GM18520 (cell line): ENCODE results near the gene SDK2.

ENCODE experiments used
- ATAC-seq: cut with Tn5 transposase; IDR thresholded peaks from one replicate; pipeline ENCODE4 v1.9.1; 2021; ENCODE audit not compliant: unreplicated experiment

SDK2 gene

DNA sequence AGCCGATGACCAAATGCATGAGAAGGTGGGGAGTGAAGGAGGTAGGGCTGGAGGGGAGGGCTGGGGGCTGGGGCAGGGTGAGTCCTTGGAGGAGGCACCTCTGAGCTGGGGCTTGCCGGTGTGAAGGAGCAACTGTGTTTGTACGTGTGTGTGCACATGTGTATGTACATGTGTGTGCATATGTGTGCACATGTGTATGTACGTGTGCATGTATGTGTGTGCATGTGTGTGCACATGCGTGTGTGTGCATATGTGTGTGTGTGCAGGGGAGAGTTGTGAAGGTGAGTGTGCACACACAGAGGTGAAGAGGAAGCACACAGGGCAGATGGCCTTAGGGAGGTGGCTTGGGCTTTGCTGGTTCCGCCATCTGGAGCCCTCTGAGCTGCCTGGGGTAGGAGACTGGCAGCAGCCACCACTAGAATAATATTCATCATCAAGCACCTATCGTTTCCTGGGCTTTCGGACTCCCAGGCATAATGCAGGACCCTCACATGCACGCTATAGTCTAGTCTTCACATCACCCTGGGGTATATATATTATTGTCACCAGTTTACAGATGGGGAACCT lies 211.5 kb downstream of the SDK2 start:
- no peak for ATAC-seq

DNA sequence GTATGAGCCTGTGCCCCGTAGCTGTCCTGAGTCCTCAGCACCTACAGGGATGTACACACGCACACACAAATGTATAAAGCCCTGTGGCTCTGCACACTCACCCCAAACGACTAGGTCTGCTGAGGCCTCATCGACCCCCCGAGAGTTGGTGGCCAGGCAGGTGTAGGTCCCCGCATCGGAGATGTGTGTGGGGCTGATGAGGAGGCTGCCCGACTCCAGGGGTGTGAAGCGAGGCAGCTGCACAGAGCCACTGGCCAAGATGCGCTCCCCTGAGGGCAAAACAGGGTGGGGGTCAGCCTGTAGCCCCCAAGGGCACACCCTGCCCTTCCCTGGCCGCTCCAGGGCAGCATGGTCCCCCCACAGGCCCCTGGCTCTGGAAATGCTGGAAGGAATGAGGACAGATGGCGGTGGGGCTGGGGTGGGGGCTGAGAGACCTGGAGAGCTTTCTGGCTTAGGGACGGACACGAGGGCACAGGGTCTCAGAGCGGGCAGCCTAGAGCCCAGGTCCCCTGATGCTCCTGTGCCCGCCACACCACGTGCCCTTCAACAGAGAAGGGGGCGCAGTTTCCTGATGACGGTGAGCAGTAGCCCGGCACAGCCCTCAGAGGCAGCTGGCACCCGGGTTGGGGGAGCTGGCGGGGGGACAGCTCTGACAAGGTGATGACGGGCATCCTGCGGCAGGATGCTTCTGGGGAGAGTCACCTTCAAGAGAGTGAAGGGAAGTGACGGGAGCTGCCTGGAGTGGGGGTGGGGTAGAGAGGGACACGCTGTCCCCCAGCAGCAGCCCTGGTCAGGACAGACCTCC lies 212.6 kb downstream of the SDK2 start:
- ATAC-seq: no peak

DNA sequence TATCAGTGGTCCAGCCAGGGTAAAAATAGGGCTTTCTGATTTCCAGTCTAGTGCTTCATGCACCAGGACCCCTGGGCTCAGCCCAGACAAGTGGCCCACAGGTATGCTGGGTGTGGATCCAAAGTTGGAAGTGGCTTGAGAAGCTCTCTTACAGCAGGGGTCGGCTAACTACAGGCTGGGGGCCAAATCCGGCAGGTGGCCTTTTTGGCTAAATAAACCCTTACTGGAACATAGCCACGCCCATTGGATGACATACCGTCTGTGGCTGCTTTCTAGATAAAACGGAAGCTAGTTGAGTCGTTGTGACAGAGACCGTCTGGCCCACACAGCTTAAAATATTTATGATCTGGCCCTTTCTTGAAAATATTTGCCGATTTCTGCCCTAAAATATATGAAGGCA lies 213.4 kb downstream of the SDK2 start:
- no peak for ATAC-seq

DNA sequence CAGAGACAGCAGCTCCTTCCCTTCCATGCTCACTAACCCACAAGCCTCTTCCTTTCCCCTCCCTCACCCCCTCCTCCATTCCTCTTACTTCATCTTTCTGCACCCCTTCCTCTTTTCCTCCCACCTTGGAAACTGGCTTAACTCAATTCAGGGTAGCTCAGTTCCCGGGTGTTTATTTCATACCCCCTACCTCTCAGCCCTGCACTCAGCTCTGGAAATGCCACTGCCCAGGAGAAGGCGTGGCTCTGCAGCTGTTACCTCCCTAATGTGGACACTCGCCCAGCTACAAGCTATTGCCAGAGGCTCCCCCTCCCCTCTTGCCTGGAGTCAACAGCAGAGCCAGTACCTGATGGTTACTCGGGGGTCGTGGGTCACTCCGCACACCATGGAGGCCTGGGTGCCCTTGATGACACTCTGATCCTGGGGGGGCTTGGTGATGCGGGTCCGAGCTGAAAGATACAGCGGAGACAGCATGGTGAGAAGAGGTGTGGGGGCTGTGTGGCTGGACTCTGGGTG lies 214.0 kb downstream of the SDK2 start:
- no peak for ATAC-seq

DNA sequence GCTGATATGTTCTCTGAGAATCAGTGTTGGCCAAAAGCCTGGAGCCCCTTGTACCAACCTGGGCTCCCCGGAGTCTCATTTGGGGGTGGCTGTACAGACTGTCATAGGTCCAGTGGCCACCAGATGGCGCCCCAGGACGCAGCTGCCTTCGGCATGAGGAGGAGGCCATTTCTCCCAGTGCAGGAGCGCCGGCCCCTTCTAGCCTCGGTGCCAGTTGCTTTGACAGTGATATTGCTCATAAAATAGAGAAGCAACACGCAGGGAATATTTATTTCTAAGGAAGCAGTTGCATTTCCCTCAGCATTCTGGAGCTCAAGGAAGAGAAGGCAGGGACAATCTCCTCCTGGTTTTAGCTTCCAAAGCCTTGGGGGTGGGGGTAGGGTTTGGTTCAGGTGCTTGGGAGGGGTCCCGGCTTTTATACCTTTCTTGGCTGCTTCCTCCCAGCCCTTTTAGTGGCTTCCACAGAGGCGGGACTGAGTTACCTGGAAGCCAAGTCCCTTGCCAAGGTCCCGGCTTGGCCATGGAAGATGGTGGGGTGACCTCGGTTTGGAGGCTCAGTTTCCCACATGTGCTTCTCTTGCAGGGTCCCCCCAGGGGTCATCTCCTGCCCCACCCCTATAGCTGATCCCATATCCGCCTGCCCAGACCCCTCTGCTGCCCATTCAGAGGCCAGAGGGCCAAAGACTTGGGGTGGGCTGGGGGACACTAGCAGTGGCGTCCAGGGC lies 214.6 kb downstream of the SDK2 start:
- ATAC-seq: peak; percentile 64

DNA sequence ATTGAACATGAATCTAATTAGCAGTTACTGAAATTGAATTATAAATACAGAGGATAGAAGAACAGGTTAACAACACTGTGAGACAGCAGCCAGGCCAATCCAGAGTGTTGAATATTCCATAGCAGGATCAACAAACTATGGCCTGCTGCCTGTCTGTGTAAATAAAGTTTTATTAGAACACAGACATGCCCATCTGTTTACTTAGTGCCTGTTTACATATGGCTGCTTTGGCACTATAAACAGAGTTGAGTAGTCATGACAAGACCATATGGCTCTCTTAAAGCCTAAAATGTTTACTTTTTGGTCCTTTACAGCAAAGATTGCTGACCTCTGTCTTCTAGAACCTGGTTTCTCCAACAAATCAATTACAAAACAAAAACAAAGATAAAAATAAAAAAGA lies 217.0 kb downstream of the SDK2 start:
- no peak for ATAC-seq

DNA sequence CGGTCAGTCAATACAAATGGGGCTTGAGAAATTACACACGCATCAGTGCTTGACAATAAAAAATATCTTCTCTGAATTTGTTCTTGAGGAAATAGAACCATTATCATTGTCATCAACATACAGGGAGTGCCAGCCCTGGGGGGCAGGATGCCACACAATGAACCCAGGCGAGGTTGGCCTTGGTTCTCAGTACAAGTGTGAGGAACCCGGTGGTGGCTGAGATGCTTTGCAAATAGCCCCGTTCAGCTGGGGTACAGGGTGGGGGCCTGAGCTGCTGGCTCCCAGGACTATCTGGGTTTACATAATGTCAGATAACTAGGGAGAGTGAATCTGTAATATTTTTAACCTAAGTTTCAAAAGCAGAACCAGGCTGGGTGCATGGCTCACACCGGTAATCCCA lies 219.7 kb downstream of the SDK2 start:
- ATAC-seq: no peak

DNA sequence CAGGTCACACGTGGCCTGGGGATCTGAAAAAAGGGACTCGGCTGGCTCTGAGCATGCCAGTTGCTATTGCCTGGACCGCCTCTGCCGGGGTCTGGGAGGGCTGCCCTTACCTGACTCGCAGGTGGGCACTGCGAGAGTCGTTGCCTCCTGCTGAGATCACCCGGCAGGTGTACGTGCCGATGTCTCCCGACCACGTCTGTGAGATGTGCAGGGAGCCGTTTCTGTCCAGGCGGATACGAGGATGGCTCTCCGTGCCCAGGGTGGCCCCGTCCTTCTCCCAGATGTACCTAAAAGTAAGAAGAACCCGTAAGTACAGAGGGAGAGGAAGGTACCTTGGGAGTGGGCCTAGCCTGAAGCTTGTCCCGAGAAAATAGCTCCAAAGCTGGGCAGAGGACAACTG lies 220.4 kb downstream of the SDK2 start:
- ATAC-seq: no peak

DNA sequence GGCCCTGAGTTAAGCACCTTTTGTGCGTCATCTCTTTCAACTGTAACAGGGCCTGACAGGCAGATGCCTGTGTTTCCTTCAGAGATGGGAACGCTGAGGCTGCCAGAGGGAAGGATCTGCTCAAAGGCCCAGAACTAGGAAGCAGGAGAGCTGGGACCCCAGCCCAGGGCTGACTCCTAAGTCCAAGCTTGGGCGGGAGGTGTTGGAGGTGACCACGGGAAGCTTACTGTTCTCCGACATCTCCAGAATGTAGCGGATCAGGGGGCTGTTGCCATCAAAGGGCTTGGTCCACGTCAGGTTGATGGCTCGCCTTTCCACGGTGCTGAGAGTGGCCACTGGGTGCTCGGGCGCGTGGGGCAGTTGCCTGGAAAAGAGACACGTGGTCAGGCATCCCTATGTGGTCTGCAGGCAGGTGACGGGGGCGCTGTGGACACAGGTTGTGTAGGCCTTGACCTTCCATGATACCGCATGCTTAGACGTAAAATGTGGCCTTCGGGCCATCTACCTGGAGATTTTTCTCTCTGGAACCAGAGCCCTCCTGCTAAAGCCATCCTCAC lies 221.0 kb downstream of the SDK2 start:
- ATAC-seq: no peak

DNA sequence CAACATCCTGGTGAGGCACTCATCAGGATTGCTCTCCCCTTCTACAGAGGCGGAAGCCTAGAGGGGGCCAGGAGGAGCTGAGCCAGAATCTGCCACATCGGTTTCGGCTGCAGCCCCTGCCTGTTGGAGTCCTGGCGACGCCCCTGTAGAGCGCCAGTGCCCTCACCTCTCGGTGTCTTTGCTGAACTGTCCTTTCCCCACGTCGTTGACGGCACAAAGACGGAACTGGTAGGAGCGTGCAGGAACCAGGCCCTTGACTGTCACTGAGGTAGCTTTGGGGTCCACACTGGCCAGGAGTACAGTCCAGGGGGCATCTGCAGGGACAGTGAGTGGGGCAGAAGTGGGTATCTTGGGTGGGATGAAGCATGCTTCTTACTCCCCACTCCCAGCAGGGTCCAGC lies 222.1 kb downstream of the SDK2 start:
- ATAC-seq: no peak

DNA sequence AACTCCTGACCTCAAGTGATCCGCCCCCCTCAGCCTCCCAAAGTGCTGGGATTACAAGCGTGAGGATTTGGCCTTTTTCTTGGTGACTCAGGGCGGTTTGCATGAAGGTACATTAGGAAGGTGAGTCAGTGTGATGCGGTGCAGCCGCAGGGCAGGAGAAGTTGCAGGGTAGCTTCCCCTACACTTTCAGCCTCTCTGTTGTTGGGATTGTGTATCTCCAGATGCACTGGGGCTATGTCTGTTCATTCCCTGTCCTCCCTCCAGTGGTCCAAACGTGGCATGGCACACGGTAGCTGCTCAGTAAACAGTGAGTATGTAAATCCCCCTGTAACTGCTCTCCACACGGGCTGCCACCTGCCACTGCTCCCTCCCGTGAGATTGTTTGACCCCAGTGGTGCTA lies 223.3 kb downstream of the SDK2 start:
- no peak for ATAC-seq

DNA sequence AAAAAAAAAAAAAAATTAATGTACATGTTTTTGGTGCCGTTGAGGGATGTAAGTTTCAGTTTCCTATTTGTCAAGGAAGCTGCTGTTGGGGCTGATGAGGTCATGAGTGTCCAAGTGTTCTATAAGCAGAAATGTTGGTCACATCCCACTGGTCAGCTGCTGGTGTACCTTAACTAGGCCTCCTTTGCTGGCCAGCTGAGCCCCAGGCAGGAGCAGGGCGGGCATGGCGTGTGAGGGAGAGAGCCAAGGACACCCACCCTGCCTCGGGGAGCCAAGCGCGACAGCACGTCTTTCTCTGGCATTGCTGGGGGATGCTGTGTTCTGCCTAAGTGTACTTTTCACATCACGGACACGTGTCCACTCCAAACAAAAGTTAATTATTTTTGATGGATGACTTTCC lies 224.4 kb downstream of the SDK2 start:
- no peak for ATAC-seq

DNA sequence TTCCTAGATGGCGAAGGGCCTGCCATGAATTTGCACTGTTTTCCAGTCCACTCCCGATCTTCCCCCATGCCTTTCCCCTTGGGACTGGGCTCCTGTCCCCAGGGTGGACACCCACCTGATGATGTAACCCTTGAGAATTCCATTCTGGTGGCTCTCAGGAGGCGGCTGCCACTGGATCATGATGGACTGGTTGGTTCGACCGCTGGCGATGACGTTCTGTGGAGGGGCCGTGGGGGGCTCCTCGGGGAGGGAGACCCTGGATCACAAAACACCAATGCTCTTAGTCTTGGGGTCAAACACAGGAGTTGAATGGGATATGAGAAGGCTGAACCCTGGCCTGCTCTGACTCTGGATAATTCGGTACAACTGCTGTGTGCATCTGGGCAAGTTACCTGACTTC lies 225.2 kb downstream of the SDK2 start:
- ATAC-seq: no peak

DNA sequence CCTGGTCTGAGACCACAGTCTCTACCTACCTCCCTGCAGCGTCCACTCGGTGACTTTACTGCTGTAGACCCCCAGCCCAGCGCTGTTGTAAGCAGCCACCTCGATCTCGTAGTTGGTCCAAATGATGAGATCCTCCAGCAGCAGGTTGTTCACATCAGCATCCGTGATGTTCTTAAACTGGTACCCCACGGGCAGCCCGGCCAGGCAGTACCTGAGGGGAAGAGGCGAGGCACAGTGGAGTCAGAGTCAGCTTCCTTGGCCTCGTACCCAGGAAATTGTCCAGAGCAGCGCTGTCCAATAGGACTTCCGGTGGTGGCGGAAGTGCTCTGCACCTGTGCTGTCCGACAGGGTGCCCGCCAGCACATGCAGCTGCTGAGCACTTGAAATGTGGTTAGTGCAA lies 228.5 kb downstream of the SDK2 start:
- ATAC-seq: no peak

DNA sequence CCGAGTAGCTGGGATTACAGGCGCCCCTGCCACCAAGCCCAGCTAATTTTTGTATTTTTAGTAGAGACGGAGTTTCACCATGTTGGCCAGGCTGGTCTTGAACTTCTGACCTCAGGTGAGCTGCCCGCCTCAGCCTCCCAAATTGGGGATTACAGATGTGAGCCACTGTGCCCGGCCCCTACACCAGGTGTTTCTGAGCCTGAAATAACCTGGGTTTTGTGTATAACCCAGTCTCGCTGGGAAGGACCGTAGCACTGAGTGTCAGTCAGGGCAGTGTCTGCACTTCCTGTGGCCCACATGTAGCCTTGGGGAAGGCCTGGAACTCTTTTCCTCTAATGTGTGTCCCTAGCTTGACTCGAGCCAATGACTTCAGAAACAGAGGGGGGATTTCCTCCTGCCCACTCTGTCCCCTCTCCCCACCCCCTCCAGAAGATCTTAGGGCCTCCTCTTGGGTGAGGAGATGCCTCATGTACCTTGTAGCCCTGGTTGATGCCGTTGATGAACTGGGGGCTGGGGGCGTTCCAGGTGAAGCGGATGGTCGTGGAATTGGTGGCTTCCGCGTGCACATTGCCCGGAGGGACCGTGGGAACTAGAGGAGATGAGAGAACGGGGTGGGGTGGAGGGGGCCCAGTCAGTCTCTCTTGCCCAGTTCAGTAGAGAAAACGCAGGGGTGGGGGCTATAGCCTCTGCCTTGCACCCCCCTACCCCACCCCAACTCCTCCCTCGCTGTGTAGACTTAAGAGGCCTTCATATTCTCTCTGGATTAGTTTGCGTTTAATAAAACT lies 229.9 kb downstream of the SDK2 start:
- no peak for ATAC-seq

DNA sequence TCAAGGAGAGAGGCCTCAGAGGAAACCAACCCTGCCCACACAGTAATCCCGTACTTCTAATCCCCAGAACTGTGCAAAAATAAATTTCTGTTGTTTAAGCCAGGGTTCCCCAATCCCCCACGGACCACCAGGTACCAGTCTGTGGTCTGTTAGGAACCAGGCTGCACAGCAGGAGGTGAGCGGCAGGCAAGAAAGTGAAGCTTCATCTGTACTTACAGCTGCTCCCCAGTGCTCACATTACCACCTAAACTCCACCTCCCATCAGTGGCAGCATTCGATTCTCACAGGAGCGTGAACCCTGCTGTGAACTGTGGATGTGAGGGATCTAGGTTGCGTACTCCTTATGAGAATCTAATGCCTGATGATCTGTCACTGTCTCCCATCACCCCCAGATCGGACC lies 231.3 kb downstream of the SDK2 start:
- ATAC-seq: no peak

DNA sequence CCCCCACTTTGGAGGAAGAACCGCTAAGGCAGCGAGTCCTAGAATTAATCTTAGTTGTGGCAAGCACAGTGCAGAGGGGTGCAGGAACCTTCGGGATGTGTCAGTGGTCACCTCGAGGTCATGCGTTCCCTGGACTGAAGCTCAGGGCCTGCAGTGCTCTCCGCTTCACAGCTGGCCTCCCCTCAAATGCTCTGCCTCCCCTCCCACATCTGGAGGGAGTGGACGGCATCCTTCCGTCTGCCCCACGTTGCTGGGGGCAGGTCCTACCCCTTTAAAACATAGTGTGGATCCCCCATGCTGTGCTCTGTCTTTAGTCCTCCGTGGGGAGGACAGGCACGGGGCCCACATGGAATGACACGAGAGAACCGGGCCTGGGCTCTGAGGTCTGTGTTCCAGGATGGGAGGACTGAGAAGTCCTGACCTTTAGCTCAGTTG lies 232.9 kb downstream of the SDK2 start:
- no peak for ATAC-seq

DNA sequence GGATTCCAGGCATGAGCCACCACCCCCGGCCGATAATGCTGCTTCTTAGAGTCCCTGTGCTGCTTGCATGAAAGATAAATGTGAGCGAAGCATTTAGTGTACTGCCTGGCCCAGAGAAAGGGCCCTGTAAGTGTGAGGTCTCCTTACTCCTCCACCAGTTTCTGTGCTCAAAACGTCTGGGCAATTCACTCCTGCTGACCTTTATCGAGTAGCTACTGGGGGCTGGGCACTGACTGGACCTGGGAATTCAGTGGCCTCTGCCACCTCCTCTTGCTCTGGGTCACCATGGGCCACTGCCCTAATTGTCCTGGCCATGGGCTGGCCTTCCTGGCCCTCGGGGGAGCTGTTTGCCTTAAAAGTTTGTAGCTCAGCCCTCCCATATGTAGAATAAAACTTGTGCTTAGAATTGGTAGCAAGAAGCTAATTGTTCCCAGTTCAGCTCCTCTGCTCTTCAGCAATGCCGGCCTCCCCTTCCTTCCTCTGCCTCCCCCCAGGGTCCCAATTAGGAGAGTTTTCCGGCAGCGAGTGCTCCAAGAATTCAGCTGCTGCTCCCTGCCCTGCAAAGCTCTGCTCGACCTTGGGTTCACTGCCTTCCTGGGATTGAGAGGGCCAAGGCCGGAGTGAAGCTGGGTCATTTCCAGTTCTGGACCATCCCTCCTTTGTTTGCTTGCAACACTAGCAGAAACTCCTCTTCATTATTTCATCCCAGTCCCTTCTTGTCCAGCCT lies 233.5 kb downstream of the SDK2 start:
- no peak for ATAC-seq

DNA sequence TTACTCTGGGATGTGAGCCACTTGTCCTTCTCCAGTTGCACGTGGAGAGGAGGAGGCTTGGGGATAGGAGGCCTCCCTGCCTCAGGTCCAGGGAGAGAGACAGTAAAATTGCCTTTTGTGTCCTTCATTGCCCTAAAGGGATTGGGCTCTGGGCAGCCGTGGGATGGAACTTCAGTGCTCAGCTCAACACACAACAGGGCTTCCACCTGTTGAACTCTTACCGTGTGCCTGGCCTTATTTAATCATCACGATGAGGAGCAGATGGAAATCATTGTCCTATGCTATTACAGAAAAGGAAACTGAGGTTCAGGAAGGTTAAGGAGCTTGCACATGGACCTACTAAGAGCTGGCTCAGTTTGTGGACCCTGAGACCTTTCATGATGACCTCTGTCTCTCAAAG lies 240.0 kb downstream of the SDK2 start:
- ATAC-seq: no peak

DNA sequence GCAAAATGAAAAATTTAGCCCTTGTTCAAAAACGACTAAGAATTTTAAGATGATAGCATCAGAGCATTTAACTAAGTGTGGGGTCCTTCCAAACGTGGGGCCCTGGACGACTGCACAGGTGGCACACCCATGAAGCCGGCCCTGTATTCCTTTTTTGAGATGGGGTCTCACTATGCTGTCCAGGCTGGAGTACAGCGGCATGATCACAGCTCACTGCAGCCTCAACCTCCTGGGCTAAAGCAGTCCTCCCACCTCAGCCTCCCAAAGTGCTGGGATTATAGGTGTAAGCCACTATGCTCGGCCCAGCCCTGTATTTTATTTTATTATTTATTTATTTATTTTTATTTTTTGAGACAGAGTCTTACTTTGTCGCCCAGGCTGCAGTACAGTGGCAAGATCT lies 241.8 kb downstream of the SDK2 start:
- ATAC-seq: no peak
